SU-DHL-6 (cell line): ENCODE results near the gene RAD51B.

Experiments
- EZH2phosphoT487 ChIP-seq: fragments of 200-600 bp; sonication (generic), shearing (Covaris generic); conservative IDR thresholded peaks from 2 replicates; pipeline ENCODE4 v1.6.1; 2018; ENCODE audit warnings: mild to moderate bottlenecking, antibody characterized with exemption, low read length, moderate library complexity, mixed read lengths
- TF ChIP-seq, protein P1 (sequence below): fragments of 200-600 bp; sonication (generic); IDR thresholded peaks from one replicate; pipeline ENCODE4 v1.5.1; 2017; ENCODE audit warnings: antibody characterized with exemption, mild to moderate bottlenecking, low read length, moderate library complexity; ENCODE audit not compliant: insufficient read depth, poor library complexity, severe bottlenecking

DNA sequence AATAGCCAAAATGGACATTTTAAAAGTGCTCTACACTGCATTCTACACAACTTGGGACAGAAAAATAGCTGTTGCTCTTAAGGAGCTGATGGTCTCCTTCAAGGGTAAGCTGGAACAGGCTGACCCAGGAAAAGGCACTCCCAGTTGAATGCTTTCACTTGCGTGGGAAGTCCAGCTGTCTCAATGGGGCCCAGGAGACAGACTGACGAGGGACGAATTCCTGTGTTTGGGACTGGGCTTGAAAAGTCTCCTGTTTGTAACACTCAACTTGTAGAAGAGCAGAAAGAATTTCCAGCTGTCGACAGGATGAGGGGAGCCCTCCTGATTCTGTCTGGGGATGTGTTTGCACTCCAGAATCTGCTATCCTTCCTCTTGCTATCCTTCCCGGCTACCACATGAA is 792.5 kb downstream of the RAD51B start:
- TF ChIP-seq, protein P1, sequence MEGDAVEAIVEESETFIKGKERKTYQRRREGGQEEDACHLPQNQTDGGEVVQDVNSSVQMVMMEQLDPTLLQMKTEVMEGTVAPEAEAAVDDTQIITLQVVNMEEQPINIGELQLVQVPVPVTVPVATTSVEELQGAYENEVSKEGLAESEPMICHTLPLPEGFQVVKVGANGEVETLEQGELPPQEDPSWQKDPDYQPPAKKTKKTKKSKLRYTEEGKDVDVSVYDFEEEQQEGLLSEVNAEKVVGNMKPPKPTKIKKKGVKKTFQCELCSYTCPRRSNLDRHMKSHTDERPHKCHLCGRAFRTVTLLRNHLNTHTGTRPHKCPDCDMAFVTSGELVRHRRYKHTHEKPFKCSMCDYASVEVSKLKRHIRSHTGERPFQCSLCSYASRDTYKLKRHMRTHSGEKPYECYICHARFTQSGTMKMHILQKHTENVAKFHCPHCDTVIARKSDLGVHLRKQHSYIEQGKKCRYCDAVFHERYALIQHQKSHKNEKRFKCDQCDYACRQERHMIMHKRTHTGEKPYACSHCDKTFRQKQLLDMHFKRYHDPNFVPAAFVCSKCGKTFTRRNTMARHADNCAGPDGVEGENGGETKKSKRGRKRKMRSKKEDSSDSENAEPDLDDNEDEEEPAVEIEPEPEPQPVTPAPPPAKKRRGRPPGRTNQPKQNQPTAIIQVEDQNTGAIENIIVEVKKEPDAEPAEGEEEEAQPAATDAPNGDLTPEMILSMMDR, result no peak
- TF ChIP-seq EZH2phosphoT487, result no peak
